Measurements from ENCODE around the gene ZNF408.
"Not testable (repeated sequence)": the region's sequence is repeated elsewhere in the genome, so short reads cannot be mapped to it uniquely, and the experiment has no call there.

Gene ZNF408

DNA sequence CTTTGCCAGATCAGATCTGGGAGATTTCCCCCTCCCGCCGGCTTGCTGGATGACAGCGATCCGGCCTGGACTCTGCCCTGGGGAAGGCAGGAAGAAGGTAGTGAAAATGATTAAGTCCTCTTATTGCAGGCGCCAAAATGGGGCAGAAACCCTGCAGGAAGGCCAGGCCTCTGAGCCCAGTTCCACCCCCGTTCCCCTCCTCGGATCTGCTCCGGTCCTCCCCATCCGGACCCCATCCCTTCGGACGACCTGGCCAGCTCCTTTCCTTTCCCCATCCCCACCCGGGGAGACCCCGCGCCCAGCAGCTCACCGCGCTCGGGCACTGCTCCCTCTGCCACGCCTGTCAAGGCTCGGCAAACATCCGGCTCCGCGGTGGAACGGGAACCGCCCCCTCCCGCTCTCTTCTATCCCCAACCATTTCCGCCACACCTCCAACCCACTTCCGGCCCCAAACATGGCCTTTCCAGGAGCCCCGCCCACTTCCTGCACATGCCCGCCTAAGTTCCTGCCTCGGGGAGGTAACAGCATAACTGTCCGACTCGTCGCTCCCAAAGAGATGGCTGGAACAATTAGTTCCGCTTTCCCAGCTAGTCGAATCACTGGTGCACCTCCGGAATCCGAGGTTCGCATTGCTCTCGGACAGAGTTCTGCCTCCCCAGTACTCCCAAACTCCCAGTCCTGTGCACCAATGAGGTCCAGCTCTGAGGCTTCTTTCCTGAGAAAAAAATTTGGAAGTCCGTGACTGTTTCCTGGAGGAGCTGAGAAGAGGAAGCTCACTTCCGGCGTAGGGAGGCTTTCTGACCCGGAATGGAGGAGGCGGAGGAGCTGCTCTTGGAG is at the start of gene ZNF408, which contains the start of gene ARHGAP1:
TSS of gene ZNF408 (plus strand) at position 791 of the 837 bp plus-strand sequence. CDS start at position 808, 17 bp downstream.
TSS of gene ARHGAP1 (minus strand) at position 379 of the 837 bp plus-strand sequence. CDS start 4,512 bp downstream, outside the sequence.
- peak; percentile 98 for DNase-seq

DNA sequence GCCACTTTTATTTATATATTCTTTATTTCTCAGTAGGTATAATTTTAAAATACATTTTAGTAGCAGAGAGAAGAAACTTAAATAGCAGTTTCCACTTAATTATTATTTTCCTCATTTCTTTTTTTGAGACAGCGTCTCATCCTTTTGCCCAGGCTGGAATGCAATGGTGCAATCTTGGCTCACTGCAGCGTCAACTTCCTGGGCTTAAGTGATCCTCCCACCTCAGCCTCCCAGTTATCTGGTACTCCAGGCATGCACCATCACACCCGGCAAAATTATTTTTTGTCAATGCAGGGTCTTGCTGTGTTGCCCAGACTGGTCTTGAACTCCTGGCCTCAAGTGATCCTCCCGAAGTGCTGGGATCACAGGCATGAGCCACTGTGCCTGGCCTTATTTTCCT is 45.2 kb upstream of the ZNF408 start:
- DNase-seq, result no peak

DNA sequence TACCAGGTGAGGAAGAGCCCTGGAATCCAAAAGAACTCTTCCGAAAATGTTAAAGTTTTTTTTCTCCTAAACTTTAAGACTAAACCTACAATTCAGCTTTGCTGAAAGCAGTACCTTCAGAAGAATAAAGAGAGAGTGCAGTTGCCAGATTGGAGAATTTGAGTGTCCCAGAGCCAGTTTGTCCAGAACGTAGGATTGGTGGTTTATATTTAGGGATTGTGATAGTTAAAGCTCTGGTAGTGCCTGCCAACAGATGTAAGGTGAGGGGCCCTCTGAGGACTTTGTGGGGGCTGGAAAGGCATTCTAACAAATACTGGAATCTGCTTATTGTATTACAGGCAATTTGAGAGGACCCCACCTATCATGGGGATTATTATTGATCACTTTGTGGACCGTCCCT is 43.6 kb upstream of the ZNF408 start:
- no peak for DNase-seq

DNA sequence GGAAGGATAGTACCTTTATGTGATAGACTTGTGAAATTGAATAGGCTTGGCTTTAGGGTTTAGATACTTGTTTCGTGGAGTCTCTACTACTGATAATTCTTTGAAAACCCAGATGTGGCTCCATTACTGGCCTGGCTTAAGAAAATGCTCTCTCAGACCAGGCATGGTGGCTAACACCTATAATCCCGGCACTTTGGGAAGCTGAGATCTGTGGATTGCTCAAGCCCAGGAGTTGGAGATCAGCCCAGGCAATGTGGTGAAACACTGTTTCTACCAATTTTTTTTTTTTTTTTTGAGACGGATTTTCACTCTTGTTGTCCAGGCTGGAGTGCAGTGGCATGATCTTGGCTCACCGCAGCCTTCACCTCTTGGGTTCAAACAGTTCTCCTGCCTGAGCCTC is 42.6 kb upstream of the ZNF408 start:
- no peak for DNase-seq

DNA sequence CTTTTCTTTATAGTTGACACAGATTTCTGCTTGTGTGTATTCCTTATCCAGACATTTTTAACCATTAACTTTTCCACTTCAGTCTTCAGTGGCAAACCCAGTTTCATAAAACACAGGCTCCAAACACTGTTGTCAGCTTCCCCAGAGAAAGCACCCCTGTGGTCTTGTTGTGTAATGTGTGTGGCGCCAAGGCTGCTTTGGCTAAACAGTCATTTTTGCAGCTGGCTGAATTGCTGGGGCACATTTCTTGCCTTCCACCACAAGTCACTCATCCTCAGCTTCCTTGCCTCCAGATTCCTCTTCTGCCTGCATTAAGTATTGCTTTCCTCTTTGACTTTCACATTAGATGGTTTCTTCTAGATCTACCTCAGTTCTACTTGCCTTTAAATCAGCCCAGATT is 40.9 kb upstream of the ZNF408 start:
- peak; percentile 54 for DNase-seq

DNA sequence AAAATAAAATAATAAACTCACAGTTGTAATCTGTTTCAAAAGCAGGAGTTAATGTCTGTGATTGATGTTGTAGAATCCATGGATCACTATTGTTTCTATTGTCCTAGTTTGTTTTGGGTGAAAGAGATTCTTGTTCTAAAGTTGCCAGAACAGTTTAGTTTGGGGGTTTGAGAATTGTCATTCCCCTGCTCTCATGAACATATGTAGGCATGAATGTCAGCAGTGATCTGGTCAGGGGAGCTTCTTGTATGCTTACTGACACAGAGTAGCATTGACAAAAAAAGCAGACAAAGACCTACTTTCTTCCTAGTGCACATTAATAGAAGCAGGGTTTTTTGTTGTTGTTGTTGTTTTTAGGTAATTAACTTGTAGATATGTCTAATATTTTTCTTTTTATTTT is 39.0 kb upstream of the ZNF408 start:
- DNase-seq, result peak; percentile 37

DNA sequence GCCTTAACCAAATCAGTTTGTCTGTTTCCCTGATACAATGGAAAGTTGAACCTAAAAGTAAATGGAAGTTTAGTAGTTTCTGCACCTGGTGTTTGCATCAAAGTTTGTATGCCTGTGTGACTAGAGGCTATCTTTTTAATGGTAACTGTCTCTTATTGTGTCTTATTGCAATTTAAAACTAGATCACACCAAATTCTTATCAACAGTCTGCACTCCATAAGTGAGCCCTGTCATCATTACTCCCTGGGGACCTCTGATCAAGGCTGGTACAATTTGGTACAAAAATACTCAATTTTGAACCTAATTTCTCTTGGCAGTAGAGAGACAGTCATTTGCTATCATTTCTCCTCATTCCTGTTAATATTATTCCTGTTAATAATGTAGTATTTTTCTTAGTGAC is 38.5 kb upstream of the ZNF408 start:
- DNase-seq, result no peak

DNA sequence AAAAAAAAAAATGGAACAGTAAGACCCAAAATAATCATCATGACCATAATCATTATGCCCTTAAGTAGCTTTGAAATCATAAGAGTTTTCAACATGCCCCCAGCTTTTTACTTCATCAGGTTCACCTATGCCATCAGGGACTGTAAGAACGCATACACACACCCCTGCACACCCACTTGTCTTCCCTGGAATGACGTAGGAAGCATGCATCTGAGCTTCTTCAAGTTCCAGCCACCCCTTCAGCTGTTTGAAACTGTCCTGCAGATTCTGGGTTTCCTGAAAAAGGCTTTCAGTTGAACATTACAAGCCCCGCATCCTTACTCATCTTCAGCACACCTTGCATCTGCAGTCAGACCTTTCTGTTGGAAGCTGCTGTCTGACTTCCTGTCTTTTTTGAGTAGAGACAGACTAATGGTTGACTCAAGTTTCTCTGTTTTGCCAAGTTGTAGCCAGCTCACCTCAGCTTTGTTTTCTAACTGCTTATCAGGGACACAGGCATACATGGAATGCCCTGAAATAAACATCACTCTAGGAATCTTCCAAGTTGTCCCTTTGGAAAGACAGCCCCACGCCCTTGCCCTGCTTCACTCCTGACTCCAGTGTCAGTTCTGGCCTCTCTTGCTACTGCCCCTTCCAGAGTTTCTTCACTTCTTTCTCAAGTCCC is 37.4 kb upstream of the ZNF408 start:
- no peak for DNase-seq

DNA sequence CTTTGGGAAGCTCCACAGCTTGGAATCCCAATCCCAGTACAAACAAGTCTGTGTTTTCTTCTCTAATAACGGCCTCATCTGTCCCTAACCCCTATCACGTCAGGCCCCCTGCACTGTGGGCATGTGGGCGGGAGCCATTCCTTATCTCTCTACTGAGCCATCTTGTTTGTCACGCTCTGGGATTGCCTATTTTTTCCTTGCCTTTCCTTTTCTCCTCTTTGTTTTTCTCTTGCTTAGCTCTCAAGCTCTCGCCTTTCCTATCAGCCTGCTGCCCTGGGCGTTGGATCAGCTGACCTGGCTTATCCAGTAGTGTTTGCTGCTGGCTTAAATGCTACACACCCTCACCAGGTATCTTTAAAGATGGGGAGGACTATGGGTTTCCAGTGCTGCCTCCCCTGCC is 36.2 kb upstream of the ZNF408 start:
- DNase-seq, result no peak

DNA sequence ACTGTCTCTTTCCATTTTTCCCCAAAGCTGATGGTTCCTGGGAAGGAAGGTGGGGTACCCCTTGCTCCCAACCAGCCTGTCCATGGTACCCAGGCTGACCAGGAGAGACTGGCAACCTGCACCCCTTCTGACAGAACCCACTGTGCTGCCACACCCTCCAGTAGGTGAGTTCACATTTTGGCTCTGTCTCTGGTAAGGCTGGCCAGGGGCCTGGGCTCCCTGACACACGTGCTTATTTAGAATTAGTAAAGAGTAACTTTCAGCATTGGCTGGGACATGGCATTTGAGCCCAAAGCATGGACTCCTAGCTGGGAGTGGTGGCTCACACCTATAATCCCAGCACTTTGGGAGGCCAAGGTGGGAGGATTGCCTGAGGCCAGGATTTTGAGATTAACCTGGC is 35.5 kb upstream of the ZNF408 start:
- no peak for DNase-seq

DNA sequence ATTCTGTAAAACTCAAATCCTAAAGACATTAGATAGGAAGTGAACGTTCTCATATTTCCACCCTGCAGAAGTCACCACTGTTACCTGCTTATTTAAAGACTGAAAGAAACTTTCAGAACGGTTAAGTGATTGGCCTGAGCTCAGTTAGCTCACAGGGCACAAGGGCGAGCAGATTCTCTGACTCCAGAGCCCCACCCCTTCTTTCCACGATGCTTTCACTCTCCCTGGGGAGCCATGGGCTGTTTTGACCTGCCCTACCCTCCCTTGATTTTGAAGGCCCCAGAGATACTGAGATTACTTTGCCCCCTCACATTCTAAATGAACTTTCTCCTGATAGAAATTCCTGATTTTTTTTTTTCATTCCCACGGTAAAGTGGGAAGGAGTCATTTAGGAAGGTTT is 34.3 kb upstream of the ZNF408 start:
- no peak for DNase-seq

DNA sequence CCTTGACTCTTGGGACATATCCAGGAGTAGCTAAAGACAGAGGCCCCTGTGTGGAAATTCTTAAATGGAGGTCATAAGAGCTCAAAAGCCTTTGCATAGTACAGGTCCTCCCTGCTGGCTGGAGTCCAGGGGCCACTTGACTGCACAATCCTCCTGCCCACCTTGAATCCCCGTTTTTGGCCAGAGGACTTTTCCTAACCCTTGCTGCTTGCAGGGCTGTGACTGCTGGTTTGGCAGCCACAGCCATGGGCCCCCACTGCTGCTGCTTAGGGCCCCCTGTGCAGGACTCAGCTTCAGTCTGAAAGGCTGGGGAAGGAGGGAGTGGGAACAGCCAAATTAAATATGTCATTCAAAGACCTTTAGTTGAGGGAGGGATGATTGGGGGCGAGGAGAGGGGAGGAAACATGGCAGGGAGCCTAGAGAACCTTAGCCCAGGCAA is 33.8 kb upstream of the ZNF408 start:
- DNase-seq, result no peak

DNA sequence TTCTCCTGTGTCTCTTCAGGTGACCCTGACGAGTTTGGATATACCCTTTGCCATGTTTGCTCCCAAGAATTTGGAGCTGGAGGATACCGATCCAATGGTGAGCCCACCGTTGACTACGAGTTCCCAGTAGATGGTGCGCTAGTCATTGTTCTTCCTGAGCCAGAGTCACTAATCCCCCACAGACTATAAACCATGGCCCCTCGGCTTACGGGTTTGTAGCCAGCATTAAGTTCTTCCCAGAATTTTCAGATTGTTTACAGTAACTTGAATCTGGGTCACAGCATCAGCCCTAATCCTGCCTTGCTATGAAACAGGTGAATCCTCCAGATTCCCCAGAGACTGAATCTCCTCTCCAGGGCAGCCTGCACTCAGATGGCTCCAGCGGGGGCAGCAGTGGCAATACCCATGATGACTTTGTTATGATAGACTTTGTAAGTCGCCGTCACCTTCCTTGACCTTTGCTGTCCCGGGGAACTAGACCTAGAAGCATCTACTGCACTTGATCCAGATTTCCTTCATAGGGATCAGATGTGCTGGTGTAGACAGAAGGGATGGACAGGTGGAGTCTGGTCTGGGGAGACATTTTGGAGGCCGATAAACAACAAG is 32.2 kb upstream of the ZNF408 start:
- DNase-seq, result no peak

DNA sequence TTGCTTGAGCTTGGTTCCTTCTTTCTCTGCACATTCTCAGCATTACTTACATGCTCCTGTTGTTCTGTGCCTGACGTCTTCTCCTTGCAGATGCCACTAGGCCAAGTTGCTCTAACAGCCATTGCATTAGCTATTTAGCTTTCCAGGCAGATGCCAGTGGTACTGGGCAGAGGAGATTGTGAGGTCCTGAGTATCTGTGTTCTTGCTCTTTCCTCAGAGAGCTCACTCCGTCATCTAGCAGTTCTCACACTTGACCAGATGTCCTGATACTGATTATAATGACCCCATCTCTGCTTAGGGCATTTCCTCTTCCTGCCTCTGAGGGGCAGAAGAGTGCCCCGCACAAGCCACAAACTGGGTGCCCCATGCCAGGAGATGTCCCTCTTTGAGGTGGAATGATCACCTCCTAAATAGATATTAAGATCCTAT is 31.1 kb upstream of the ZNF408 start:
- no peak for DNase-seq

DNA sequence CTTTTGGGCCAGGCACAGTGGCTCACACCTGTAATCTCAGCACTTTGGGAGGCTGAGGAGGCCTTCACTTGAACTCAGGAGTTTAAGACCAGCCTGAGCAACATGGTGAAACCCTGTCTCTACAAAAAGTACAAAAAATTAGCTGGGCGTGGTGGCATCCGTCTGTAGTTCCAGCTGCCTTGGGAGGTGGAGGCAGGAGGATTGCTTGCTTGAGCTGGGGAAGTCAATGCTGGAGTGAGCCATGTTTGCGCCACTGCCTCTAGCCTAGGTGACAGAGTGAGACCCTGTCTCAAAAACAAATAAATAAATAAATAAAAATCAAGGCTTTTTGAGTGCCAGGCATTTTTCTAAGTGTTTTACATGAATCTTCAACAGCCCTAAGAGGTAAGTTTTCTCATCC is 30.3 kb upstream of the ZNF408 start:
- not testable (repeated sequence) for DNase-seq

DNA sequence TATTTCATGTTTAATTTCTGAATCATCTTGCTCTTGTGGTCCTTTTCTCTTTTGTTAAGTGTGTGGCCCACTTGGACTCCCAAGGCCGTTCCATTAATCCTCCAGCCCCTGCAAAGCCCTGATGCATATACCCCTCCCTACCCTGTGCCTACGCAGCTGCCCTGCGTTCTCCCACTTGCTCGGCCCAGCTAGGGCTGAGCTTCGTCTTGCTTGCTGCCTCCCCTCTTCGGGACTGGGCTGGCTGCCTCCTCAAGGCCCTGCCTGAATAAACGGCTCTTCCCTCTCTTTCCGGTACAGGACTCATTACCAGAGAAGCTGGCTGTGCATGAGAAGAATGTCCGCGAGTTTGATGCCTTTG is 28.9 kb upstream of the ZNF408 start:
- no peak for DNase-seq

DNA sequence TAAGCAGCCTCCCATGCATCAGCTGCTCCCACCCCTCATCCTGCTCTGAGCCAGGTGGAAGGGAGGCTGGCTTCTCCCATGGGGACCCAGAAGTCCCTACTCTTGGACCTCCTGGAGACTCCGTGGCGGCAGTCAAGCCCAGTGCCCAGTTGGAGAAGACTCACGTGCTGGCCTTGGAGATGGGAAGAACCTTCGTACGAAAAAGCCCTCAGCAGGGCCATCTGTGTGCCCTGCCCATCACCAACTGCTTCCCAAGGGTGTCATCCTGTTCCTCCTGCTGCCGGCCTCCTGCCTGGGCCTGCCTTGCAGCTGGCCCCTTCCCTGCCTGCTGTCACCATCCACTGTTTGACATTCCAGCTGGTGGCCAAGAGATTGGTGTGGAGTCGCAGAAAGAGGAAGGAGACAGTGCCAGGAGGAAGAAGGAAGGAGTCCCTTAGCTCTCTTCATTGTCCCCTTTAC is 28.4 kb upstream of the ZNF408 start:
- DNase-seq, result no peak

DNA sequence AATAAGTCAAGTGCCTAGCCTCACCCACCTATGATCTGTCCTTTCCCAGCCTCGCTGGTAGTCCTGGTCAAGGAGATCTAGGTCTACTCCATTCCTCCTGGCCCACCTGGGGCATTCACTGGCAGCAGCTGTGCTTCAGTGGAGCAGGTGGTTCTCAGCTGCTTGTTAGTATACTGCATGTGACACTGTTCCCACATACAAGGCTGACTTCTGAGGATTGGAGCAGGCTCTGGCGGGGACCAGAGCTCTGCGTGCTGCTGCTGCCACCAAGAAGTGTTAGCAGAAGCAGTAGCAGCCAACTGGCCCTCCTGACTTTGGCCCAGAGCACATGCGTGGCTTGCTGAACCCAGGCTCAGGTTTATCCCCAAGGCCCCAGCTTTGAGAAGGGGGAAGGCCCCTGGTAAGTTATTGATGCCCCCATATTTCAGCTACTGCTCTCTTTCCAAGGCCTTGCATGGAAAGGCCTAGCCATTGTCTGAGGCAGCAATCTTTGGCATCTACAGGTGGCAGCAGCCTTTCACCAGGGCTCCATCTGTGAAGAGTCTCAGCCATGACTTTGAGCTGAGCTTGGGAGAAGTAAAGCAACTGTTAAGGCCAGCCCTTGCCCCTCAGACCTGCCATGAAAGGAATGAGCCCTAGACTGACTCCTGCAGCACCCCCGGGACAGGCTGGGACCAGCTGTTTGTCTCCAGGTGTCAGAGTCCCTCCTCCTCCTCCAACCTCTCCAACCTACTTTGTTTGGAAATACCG is 26.9 kb upstream of the ZNF408 start:
- no peak for DNase-seq

DNA sequence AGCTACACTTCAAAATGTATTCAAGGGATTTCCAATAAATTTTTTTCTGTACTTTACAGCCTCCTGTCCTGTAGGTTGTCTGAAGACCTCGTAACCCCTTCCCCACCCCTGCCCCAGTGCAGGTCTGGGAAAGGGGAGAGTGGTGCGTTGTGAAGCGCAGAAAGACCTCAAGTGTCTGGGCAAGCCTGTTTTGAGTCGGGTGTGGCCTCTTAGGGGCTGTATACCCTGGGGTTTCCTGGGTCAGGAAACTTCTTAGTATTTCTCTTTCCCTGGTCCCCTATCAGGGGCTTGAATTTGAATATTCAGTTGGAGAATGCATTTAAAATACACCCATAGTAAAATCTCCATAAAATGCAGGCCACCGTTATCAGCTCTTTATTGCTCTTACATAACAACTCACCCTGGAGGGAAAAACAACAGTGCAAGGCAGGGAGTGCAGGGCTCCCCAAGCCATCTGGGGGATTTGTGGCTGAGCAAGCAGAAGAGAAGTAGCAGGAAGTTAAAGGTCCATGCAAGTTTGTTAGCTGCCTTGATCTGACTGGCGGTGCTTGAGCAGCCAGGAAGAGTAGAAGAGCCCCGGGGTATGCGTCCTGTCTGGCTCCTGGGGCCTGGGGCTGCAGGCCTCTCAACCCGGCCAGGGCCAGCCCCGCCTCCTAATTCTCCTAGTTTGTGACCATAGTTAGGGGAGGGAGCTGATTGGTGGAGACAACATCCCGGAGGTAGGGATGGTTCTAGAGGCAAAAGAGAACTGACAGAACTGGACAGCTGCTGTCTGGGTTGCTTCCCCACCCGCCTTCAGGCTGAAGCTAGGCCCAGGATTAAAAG is 26.2 kb upstream of the ZNF408 start:
- DNase-seq, result no peak

DNA sequence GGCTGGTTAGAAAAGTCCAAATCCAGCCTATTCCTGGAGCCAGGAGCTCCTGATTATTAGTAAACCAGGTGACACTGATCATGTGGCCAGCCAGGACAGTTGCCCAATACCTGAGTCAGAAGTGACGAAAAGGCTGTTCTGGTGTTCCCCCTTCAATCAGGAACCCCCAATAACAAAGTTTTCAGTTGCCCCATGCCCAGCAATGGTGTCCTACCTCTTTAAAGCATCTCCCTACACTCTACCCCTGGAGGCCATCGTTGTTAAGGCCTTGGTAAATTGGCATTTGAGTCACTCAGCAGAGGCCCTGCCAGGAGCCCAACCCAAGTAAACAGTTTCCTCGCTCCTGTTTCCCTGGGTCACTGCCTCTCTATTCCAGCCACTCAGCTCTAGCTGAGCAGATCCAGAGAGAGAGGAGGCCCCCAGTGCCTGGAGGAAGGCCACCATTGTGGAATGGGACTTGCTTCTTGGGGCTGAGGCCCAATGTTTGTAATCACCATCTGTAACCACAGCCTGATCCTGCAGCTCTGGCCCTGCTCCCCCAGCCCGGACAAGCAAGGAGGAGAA is 25.5 kb upstream of the ZNF408 start:
- DNase-seq, result peak; percentile 72

DNA sequence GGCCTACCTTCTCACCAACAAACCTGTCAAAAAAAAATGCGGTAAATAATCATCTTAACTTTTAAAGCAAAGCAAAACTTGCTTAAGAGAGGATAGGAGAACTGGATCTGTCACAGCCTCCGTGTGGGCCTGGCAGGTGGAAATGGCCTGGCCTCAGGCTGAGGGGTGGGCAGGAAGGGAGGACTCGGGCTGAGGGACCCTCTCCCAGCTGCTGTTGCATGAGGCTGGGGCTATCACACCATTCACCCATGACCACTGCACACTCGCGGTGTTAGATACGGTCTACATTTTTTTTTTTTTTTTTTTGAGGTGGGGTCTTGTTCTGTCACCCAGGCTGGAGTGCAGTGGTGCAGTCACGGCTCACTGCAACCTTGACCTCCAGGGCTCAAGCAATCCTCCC is 24.9 kb upstream of the ZNF408 start:
- DNase-seq, result no peak
